ENCODE results near the gene NPAS3.

Gene NPAS3

GRCh38 chr14:32940711-32941667, 2.3 kb downstream of the NPAS3 start:
- DNase-seq = no peak

DNA sequence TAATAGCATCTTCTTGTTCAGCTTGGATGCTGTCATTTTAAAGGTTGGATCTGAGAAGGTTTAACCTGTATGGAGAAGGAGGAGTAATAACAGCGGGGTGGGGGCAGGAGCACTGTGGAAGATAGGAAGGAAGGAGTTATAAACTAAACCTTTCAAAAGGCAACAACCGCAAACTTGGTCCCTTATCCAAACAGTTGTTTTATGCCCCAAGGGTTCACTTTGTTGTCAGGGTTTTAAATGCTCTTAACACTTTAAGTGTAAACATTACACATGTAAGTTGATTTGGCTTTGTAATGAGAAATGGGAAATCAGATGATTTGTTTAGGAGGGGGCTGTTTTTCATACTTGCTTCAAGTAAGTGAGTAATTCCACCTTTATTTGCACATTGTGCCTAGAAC, 3.0 kb downstream of the NPAS3 start:
- DNase-seq = no peak

GRCh38 chr14:32947081-32947480, 8.4 kb downstream of the NPAS3 start:
- no peak for DNase-seq

GRCh38 chr14:32947792-32948191, 9.1 kb downstream of the NPAS3 start:
- DNase-seq = no peak

- no peak for DNase-seq
Observed at GRCh38 chr14:32950584-32950983, 11.9 kb downstream of the NPAS3 start.

DNA sequence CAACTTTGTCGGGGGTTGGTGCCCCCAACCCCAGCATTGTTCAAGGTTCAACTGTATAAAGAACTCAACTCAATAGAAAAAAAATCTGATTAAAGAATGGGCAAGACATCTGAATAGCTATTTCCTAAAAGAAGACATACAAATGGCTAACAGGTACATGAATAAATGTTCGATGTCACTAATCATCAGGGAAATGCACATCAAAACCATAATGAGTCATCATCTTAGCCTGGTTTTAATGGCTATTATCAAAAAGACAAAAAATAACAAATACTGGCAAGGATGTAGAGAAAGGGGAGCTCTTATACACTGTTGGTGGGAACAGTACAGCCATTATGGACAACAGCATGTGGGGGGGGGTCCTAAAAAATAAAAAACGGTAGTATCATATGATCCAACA, 28.7 kb downstream of the NPAS3 start:
- no peak for DNase-seq

DNA sequence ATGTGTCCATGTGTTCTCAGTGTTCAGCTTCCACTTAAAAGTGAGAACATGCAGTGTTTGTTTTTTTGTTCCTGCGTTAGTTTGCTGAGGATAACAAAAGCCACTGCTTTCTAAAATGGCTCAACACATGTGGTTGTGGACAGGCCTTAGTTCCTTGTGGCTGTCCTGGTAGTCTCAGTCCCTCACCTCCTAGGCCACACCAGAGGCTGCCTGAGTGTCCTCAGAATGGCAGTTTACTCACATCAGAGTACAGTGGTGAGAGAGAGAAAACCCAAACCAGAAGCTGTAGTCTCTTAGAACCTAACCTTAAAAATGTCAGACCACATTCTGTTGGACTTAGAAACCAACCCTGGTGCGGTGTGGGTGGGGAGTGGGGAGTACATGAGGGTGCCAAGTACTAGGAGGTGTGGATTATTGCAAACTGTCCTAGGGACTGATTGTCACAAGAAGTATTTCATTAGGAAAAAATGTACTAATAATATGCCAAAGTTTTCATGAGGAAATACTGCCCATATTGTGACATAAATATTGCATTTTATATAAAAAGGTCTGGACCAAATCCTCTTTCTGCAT, 30.4 kb downstream of the NPAS3 start:
- no peak for DNase-seq

DNA sequence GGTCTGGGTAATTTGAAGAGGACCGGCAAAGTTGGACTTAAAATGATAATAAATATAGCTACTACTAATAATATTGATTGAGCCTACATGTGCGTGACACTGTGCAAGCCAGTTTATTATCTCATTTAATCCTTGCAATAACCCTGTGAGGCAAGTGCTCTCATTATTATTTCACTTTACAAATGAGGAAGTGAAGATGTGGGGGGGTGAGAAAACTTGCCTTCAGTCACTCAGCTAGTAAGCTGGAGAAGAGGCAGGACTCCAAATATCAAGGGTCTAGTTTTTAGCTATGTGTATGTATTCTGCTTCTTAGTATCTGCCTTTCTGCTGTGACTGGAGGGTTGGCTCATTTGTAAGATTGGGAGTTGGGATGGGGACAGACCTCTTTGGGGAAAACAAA, 39.2 kb downstream of the NPAS3 start:
- no peak for DNase-seq

DNA sequence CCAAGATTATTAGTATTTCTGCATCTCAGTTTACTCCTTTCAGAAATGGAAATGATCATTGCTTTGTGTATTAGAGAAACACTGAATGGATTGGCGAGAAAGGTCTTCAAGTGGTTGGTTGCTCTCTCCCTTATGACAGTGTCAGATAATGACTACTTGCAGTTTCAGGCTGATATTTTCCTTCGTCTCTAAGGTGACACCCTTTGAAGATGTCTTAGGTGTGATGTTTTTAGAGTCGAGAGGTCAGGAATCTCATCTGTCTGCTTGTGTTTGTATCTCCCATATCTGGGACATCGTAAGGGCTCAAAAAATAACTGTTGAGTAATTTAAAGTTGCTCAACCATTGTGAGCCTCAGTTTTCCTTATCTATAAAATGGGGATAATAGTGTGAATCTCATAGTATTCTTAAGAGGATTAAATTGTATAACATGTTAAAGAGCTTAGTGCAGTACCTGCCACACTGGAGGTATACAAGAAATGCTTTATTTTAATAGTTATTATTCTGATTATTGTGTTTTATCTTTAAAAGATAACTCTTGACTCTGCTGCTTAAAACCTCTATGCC, 40.1 kb downstream of the NPAS3 start:
- DNase-seq = no peak

- no peak for DNase-seq
Observed at GRCh38 chr14:32980178-32980901, 41.7 kb downstream of the NPAS3 start.

- DNase-seq = no peak
Observed at GRCh38 chr14:32980902-32981501, 42.3 kb downstream of the NPAS3 start.

- DNase-seq = no peak
Observed at GRCh38 chr14:32984241-32984930, 45.7 kb downstream of the NPAS3 start.

DNA sequence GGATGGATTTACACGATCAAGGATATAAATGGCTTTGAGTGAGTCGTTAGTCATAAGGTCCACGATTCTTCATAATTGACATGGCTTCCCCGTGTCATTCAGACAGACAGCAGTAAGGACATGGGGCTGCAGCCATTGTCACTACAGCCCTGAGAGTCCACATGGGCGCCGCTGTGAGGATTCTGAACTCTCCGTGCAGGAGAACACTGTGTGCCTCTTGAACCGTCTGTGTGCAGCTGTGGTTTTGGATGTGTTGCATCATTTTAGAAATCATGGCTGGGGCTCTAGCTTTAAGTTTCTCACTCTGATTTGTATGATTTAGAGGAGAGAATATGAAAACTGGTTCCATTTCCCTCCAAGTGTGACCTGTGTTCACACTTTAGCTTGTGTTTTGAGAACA, 47.2 kb downstream of the NPAS3 start:
- DNase-seq = no peak

- DNase-seq = no peak
Observed at GRCh38 chr14:32986791-32987540, 48.3 kb downstream of the NPAS3 start.

- DNase-seq = no peak
Observed at GRCh38 chr14:32991691-32992090, 53.0 kb downstream of the NPAS3 start.

GRCh38 chr14:32993921-32994320, 55.2 kb downstream of the NPAS3 start:
- no peak for DNase-seq

- DNase-seq = no peak
Observed at GRCh38 chr14:32996343-32996742, 57.7 kb downstream of the NPAS3 start.

DNA sequence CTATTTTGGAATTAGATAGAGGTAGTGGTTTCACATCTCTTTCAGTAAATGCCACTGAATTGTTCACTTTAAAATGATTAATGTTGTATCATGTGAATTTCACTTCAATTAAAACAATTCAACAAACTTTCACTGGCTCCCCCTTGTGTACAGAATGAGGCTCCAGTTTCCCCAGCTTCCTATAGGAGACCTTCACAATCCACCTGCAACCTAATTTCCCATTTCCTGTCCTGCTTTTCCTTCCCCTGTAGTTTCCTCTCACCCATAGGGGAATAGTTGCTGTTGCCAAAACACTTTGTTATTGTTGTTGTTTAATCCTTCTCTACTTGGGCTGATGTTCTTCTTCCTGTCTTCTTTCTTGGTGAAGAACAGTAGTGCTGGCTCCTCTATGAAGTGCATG, 59.8 kb downstream of the NPAS3 start:
- DNase-seq = no peak

DNA sequence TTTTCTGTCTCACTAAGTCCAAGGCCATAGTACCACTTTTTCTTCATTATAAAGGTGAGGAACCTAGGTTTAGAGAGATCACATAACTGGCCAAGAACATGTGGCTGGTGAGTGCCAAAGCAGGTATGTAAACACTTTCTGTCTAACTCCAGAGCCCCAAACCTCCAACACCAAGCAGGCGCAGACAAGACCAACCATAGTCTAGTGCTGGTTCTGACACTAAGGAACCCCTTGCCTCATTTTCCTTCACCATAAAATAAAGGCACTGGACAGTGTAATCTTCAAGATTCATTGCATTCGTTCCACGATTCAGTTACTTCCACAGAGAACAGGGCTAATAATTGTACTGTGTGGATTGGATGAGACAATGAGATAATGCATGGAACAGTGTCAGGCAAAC, 71.0 kb downstream of the NPAS3 start:
- DNase-seq = no peak

- DNase-seq = no peak
Observed at GRCh38 chr14:33010495-33010894, 71.8 kb downstream of the NPAS3 start.

DNA sequence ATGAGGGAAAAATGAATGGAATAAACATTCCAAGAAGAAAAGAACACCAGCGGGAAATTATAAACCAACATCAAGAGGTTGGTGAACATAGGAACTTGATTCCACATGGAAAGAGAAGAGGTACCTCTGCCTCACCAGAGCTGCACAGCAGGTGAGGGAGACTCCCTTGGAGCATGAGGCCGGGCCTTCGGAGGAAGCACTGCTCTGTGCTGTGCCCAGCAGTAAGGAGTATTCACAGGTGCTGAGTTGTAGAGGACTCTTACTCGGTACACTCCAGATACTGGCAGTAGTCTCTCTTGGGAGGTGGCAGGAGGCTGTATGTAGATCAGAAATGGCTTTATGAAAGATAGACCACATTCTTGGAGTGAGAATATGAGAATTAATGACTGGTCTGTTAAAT, 76.0 kb downstream of the NPAS3 start:
- DNase-seq = no peak

GRCh38 chr14:33016613-33017012, 77.9 kb downstream of the NPAS3 start:
- no peak for DNase-seq
